ENCODE data around the gene ERO1B. TPM values are rescaled to one million over a fixed set of nuclear protein-coding genes. Genes with fewer than 3 reads are reported as not detected.

The ERO1B gene
- total RNA-seq, 1 donor from 2014 or later, result 1.1 TPM

DNA sequence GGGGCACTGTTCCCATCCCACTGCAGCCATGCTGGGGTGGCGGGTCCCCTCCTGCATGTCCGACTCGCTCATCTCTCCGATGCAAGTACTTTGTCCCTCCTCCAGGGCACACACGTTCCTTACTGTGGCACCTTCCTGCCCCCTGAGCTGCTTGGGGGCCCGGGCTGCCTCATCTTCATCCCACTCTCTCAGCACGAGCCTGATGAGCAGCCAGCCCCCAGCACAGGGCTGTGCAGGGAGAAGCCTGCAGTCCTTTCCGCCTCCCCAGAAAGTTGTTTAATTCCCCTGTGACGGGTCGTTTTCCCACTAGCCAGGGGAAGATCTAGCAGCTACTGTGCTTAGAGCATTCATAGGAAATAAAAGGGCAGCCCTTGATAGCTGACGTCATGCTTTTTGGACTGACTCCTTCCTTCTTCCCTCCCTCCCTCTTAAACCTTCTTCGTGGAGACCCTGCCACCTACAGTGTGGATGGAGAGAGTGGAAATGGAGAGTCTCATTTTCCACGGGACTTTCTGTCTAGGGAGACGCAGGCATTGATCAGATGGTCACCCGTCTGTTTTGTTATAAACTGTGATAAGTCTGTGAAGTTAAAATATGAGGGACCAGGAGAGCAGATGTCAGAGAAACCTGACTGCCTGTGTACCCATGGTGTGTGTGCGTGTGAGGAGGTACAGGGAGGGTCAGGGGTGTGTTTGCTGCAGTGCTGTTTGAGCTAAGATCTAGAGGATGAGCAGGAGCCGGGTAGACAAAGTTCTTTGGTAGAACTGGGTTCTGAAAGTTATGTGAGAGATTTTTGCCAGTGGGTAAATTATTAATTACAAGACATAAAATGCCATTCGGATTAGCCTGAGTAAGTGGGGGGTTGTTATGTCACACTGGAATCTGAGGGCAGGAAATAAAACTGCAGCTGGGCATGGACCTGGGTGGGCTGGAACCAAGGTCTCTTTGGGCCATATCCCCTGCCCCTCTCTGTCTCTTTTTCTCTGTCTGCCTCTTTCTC is 105.1 kb downstream of the ERO1B start:
- no peak for ATAC-seq

DNA sequence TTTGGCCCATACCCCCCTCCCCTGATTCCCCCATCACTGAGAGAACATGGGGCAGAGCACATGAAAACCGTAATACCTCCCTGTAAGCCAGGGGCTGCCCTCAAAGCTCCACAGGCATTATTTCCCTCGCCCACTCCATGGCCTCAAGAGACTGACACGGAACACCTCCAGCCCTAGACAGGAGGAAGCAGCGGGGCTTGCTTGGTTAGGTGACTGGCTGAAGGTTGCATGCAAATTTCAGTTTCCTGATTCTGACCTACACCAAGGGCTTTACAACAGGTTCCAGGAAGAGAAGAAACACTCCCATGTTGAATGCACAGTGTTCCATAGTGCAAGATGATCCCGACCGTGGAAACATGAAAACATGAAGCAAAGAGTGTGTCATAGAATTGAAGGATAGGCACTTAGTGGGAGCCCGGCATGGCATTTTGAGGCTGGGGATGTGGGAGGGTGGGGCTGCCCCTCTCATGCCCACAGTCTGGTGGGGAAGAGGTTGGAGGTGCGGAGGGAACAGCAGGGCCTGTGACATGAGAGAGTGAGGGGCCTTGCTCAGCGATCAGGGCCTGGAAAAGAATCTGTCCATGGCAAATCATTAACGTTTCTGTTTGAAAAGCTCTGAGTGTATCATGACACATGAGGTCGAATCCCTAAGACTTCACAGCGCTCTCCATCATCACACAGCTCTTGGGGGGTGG is 106.0 kb downstream of the ERO1B start:
- no peak for ATAC-seq

DNA sequence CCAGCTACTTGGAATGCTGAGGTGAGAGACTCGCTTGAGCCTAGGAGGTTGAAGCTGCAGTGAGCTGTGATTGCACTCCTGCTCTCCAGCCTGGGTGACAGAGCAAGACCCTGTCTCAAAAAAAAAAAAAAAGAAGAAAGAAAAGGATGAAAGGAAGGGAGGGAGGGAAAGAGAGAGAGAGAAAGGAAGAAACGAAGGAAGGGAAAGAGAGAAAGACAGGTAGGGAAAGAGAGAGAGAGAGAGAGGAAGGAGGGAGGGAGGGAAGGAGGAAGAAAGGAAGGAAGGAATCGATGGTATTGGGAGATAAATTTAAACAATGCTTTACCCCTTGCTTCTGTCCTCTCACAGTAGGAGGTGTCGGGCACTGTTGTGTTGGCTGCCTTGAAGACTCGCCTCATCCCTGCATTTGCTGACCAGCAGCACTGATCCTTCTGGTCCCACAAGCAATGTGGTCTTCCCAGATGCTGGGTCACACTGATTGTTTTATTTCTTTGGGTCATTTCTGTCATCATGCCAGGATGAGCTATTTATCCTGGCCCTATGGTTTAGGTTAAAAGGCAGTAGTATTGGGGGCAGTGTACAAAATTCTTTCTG is 108.5 kb downstream of the ERO1B start:
- ATAC-seq, result no peak

DNA sequence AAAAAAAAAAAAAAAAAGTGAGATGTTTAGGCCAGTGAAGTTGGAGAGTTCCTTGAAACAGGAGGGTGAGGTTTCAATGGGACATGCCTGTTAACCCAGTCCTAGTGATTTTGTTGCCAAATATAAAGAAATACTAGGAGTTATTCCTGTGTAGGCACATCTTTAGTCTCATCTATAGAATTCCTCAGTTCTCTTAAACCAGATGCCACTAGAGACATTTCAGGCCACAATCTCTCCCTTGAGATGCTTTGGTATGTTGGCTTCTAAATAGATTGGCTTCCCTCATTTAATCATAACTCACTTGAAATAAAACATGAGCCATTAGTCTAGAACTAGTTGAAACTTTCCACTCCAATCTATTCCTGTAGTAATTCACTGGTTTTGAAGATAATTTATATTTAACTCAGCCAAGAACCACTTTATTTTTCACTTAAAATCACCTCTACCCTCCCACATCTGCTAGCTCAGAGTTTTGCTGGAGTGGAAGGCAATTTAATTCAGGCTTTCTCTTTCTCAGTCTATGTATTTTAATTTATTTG is 109.6 kb downstream of the ERO1B start:
- ATAC-seq, result no peak

DNA sequence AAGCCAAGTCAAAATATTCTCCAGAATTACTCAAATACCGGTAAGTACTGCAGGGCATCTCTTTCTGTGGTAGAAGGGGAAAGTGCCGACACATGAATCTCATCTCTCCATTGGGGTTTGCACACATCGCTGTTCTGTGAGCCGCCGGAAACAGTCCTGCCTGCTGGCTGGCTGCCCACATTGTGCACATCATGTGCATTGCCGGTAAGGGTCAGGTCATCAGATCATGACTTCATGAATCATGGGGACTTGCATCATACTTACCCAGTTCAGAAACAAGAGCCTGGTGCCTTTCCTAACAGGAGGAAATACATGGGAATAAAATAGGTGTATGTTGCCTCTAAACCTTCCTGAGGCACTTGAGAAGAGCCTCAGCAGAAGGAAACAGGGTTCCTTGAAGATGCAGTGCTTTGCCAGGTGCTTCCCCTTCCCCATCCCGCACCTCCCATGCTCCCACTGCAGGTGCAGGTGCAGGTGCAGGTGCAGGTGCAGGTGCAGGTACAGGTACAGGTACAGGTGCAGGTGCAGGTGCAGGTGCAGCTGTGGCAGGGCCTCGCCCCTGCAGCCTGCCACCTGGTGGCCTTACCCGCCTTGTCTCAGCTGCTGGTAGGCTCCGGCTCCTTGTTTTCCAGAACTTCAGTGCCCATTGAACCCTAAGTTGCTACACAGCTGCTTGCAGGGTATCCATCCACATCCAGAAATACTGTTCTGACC is 112.9 kb downstream of the ERO1B start:
- ATAC-seq, result peak; percentile 88

DNA sequence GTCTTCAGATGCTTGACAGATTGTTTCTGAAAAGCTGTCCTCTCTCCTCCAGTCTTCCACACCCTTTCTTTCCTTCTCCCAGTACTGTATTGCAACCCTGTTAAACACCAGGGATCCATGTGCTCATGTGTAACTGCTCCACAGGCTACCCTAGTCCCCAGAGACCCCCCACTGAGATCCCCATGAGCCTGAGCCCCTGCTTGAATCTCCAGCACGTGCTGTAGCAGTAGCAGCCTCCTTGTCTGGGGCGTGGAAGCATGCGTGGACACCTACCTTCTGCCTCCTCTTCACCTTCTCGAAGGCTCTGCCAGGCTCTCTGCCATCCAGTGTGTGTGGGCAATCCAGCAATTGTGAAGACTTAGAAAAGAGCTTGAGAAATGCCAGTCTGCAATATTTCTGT is 114.2 kb downstream of the ERO1B start:
- ATAC-seq, result no peak

DNA sequence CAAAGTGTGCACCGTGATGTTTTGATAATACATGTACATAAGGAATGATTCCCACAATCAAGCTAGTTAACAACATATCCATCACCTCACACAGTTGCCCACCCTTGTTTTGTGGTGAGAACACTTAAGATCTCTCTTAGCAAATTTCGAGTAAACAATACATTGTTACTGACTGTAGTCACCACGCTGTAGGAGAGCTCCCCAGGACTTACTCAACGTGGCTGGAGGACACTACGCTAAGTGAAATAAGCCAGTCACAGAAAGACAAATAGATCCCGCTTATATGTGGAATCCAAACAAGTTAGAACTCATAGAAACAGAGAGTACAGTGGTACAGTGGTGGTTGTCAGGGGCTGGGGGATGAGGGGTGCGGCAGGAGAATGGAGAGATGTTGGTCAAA is 114.6 kb downstream of the ERO1B start:
- ATAC-seq, result no peak

DNA sequence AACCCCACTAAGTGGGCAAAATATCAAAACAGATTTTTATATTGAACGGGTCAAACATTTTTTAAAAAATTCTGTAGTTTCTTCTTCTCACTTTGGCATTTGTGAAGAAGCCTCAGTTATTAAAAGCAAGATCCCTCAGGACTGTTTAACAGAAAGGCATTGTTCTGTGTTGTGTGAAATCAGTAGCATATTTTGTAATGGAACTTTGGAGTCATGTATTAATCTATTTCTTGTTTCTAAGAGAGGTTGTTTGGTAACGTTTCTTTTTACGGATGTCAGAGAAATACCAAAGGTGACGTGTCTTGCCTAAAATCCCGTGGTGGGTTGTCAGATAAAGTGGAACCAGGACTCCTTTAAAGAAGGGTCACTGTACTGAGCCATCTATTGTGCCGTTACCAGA is 115.7 kb downstream of the ERO1B start:
- ATAC-seq, result no peak

Other genes starting within 250 kb of the ERO1B start
- 5.3 TPM for gene NID1, start 216.9 kb downstream of the ERO1B start, total RNA-seq
- gene GPR137B, start 139.4 kb downstream of the ERO1B start, total RNA-seq, result 3.8 TPM
- gene EDARADD, start 112.3 kb upstream of the ERO1B start, total RNA-seq, result 4.3 TPM
- gene LGALS8, start 242.0 kb upstream of the ERO1B start, total RNA-seq, result 30.1 TPM